NCI-H748 (cell line): ENCODE results near the gene FUT1.
"Not testable (repeated sequence)": the region's sequence is repeated elsewhere in the genome, so short reads cannot be mapped to it uniquely, and the experiment has no call there.

Experiments
- DNase-seq: peaks from one replicate; lab custom pipeline; 2025; ENCODE audit not compliant: unreplicated experiment; lab: John Stamatoyannopoulos, UW

FUT1 gene

DNA sequence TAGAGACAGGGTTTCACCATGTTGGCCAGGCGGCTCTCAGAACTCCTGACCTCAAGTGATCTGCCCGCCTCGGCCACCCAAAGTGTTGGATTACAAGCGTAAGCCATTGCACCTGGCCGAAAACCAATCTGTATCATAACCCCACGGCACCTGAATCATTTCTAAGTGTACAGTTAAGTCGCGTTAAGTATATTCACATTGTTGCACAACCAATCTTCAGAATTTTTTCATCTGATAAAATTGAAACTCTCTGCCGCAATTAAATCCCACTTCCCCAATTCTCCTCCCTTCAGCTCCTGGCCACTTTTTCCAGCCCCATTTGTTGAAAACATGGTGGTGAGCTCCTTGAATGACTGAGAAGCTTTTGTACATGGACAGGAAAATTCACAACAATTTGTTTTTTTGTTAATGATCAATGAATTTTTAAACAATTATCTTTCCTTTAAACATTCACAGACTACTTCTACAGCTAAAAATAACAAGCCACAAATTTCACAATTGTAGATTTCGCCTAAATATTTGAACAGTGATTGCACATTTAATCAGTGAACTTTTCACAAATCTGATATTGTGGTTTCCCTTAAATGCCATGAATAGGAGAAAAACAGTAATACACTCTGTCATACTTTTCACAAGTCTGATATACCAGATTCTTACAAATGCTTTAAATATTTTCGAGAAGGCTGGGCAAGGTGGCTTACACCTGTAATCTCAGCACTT lies 16.7 kb upstream of the FUT1 start:
- DNase-seq, result no peak

- not testable (repeated sequence) for DNase-seq
These were observed 15.8 kb upstream of the FUT1 start for GRCh38 chr19:48768171-48768753.

DNA sequence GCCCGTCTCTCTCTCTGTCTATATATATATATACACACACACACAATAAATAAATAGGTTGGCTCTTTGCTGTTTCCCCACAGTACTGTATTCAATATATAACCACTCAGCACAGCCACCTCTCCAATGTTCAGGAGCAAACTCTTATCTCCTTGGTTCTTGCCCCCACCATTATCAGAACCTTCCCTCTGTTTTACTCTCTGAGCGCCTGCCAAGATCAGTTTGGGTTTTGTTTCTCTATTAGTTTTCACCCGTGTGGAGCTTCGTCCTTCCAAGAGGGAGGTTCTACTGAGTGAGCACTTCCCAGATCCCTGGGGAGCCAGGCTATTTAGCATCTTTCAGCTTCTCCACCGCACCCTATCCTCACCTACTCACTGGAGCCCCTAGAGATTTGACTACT lies 13.4 kb upstream of the FUT1 start:
- DNase-seq, result not testable (repeated sequence)

DNA sequence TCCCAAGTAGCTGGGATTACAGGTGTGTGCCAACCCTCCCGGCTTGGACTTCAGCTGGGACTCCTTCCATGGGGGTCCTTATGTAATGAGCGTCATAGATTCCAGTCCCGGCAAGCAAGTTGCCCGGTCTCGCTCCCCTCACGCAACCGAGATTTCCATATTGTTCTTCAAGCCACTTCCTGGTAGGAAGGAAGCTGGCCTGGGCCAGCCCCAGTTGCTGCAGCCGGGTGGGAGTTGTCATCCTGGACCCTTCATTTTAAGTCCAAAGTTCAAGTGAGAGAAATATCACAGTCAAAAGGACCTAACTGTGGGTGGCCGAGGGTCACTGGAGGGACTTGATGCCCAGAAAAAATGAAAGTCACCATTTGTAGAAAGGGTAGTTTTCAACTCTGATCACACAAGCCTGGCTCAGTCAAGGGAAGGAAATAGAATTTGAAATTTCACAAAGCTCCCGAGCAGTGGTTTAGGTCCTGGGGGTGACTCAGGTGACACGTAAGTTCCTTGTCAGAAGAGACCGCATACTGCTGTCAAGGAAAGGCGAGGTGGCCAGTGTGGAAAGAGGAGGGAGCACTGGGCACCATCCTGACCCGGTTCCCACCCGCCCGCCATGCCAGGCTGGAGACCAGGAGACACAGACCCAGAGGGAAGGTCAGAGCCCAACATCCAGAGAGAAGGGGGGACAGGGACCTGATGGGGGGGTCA lies 8.2 kb upstream of the FUT1 start:
- no peak for DNase-seq

DNA sequence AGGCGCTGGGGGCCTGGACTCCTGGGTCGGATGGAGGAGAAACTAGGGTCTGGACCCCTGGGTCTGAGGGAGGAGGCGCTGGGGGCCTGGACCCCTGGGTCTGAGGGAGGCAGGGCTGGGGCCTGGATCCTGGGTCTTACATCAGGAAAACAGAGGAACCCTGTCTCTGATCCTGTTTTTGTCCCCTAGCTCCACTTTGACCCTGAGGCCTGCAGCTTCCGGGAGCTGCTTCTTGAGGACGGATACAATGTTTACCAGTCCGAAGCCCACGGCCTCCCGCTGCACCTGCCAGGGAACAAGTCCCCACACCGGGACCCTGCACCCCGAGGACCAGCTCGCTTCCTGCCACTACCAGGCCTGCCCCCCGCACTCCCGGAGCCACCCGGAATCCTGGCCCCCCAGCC lies 5.3 kb upstream of the FUT1 start:
- no peak for DNase-seq

- no peak for DNase-seq
These were observed 4.7 kb upstream of the FUT1 start for GRCh38 chr19:48757089-48757675.

DNA sequence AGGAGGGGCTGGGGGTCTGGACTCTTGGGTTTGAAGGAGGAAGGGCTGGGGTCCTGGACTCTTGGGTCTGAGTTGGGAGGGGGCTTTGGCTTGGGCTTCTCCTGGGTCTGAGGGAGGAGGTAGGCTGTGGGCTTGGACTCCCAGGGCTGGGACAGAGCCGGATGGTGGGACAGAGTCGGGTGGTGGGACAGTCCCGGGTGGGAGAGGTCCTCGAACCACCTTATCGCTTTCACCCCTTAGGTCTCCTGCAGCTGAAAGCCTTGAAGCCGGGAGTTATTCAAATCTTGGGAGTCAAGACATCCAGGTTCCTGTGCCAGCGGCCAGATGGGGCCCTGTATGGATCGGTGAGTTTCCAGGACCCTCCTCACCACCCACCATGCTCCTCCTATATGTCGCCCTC lies 4.2 kb upstream of the FUT1 start:
- DNase-seq, result no peak

GRCh38 chr19:48756212-48756611 lies 3.8 kb upstream of the FUT1 start:
- no peak for DNase-seq

GRCh38 chr19:48755787-48756186 lies 3.3 kb upstream of the FUT1 start:
- DNase-seq, result no peak

DNA sequence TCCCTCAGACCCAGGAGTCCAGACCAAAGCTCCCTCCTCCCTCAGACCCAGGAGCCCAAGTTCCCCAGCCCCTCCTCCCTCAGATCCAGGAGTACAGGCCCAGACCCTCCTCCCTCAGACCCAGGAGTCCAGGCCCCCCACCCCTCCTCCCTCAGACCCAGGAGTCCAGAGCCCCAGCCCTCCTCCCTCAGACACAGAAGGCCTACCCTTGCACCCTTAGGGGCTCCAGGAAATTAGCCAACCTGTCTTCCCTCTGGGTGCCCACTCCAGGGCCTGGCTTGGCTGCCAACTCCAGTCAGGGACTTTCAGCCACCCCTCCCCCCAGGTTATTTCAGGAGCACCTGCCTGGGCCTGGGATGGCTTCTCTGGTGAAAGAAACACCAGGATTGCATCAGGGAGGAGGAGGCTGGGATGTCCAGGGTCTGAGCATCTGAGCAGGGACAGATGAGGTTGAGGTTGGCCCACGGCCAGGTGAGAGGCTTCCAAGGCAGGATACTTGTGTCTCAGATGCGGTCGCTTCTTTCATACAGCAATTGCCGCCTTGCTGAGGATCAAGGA lies 2.7 kb upstream of the FUT1 start, which contains the start of gene FGF21:
Gene FGF21, plus strand, starts transcription at position 441 of the 558 bp plus-strand sequence. CDS start 713 bp downstream, outside the sequence.
- DNase-seq, result no peak

DNA sequence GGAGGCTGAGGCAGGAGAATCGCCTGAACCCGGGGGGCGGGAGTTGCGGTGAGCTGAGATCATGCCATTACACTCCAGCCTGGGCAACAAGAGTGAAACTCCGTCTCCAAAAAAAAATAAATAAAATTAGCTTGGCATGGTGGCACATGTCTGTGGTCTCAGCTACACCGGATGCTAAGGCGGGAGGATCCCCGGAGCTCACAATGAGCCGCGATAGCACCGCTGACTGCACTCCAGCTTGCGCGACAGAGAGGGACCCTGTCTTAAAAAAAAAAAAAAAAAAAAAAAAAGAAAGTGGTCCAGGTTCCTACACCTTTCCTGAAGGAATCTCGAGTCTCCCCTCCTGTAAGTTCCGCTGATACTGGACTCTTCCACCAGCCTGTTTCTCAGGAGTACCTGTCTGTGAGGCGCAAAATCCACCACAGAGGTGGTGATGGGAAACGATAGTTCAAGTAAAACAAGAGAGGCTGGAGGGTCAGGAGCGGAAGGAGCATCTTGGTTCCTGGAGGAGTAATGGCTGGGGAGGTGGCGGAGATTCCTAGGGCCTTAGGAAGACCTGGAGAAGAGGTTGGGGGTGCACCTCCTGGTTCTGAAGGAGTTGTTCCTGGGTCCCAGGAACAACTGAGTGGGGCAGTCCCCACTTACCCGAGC lies 471 bp downstream of the FUT1 start:
- peak; percentile 34 for DNase-seq

GRCh38 chr19:48750771-48751504 lies 1.5 kb downstream of the FUT1 start:
- DNase-seq, result no peak

GRCh38 chr19:48750351-48750750 lies 2.1 kb downstream of the FUT1 start:
- no peak for DNase-seq

GRCh38 chr19:48749571-48750198 lies 2.8 kb downstream of the FUT1 start:
- no peak for DNase-seq

DNA sequence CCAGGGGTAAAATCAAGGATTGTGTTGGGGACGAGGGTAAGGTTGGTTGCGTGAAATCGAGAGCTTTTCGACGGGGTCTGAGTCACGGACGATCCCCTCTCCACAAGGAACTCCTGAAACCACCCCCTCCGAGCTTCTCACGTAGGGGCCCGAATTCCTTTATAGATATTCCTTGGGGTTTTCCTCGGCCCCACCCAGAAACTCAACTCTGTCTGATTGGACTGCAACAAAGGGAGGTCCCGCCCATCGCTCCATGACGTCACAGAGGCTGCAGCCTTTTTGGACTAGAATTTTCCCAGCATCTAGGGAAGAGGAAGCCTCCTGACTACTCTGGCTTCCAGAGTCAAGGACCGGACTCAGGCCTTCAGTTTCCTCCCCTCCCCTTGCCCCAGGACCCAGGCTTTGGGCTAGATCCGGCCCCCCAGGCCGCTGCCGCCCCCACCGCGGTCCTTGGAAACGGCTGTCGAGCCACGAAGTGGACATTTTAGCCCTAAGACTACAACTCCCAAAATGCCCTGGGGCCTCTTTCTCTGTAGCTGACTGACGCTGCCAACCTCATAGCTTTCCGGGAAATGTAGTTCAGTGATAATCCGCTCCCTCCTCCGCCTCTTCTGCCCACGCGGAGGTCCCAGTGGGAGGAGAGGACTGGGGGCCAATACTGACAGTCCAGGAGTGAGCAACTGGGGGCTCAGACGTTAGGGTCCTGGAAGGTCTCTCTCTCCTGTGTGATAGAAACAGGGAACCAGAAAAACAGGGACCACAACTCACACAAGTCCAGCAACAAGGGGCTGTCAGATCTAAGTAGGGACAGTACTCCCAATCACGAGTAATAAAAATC lies 5.5 kb downstream of the FUT1 start, which contains the start of gene IZUMO1:
Gene IZUMO1, minus strand, starts transcription at position 172 of the 838 bp plus-strand sequence. CDS start 1,050 bp downstream, outside the sequence.
- peak; percentile 61 for DNase-seq

- no peak for DNase-seq
These were observed 6.3 kb downstream of the FUT1 start for GRCh38 chr19:48746110-48746509.

- peak; percentile 74 for DNase-seq
These were observed 7.0 kb downstream of the FUT1 start for GRCh38 chr19:48745208-48745995.

- DNase-seq, result no peak
These were observed 10.3 kb downstream of the FUT1 start for GRCh38 chr19:48742096-48742495.
